Peyer's patch (tissue), 4 donors: ENCODE data around the gene NEDD4L. TPM values are rescaled to one million over a fixed set of nuclear protein-coding genes. Genes with fewer than 3 reads are reported as not detected.

Source experiments
- DNase-seq, 3 donors: peaks; one replicate each; pipeline ENCODE4 v3.0.0-alpha.2; 2017 to 2019
- H3K27ac ChIP-seq, 4 donors: fragments of 200-600 bp; sonication (generic); one replicate each; pipeline ENCODE4 v1.5.1; 2016 to 2019
- H3K27me3 ChIP-seq, 2 donors: fragments of 200-600 bp; sonication (generic); one replicate each; pipeline ENCODE4 v1.5.1; 2019
- H3K36me3 ChIP-seq, 3 donors: fragments of 200-600 bp; sonication (generic); one replicate each; pipeline ENCODE4 v1.5.1; 2016 to 2019
- H3K4me1 ChIP-seq, 4 donors: fragments of 200-600 bp; sonication (generic); one replicate each; pipeline ENCODE4 v1.5.1; 2016 to 2019
- H3K4me3 ChIP-seq, 4 donors: fragments of 200-600 bp; sonication (generic); 1 replicate in 3 of 4; 2 replicates in 1 of 4; pipeline ENCODE4 v1.5.1; 2016 to 2019; ENCODE audit warnings: mild to moderate bottlenecking in 1 of 4
- H3K9me3 ChIP-seq, 4 donors: fragments of 200-600 bp; sonication (generic); one replicate each; pipeline ENCODE4 v1.5.1; 2016 to 2019; ENCODE audit warnings: mild to moderate bottlenecking in 1 of 4
- CTCF ChIP-seq, 6 experiments: fragments of 450-650 bp in 4 of 6; fragments of 200-600 bp in 2 of 6; sonication (generic) in 1 of 6; IDR thresholded peaks; one replicate each; pipeline ENCODE4 v1.5.1; 2017 to 2019; ENCODE audit warnings: antibody characterized with exemption in 6 of 6, mild to moderate bottlenecking in 3 of 6, moderate library complexity in 1 of 6
- POLR2A ChIP-seq, 2 donors: fragments of 450-650 bp; IDR thresholded peaks; one replicate each; pipeline ENCODE4 v1.5.1; 2017; ENCODE audit warnings: antibody characterized with exemption in 2 of 2, mild to moderate bottlenecking in 2 of 2, moderate library complexity in 2 of 2
- total RNA-seq, 4 donors: library from RNA; depleted of rRNA; stranded (reverse); fragments of >200 nt; gene quantifications; one replicate each; pipeline ENCODE4 v1.1.0, GENCODE V29; 2016

NEDD4L gene
- total RNA-seq, 4 donors from 2014 or later, result 213 to 312 (median 277) TPM

GRCh38 chr18:58037163-58037562, 6.9 kb upstream of the NEDD4L start:
- Histone ChIP-seq H3K9me3 (no peaks in the 10 kb centered on the region), H3K4me3 (no peak overlapping the region), H3K27me3 (no peaks in the 10 kb centered on the region), H3K27ac (no peak overlapping the region), H3K36me3 (no peaks in the 10 kb centered on the region), H3K4me1 (no peaks in the 10 kb centered on the region)
- no peak for DNase-seq
- TF ChIP-seq CTCF (IDR thresholded peaks at IDR 0.05), result no peak
- no peak for TF ChIP-seq POLR2A (IDR thresholded peaks at IDR 0.05)

GRCh38 chr18:58038063-58038462, 6.0 kb upstream of the NEDD4L start:
- H3K27ac ChIP-seq, result no peak overlapping the region
- peaks cover 0 to 8% (median 0%) of the 10 kb centered on the region in 4 donors for H3K4me1 ChIP-seq
- no peak overlapping the region for H3K4me3 ChIP-seq
- no peak for DNase-seq
- no peaks in the 10 kb centered on the region for H3K27me3 ChIP-seq
- H3K9me3 ChIP-seq, result no peaks in the 10 kb centered on the region
- TF ChIP-seq CTCF (IDR thresholded peaks at IDR 0.05), result no peak
- no peak for TF ChIP-seq POLR2A (IDR thresholded peaks at IDR 0.05)
- H3K36me3 ChIP-seq, result no peaks in the 10 kb centered on the region

- H3K27me3 ChIP-seq, result no peaks in the 10 kb centered on the region
- TF ChIP-seq POLR2A (IDR thresholded peaks at IDR 0.05), result no peak
- TF ChIP-seq CTCF (IDR thresholded peaks at IDR 0.05), result no peak
- H3K4me1 ChIP-seq, result peaks cover 0 to 21% (median 2%) of the 10 kb centered on the region in 4 donors
- peak in 1 of 3 donors; percentile 60 for DNase-seq
- H3K9me3 ChIP-seq, result no peaks in the 10 kb centered on the region
- H3K4me3 ChIP-seq, result no peak overlapping the region
- H3K36me3 ChIP-seq, result no peaks in the 10 kb centered on the region
- H3K27ac ChIP-seq, result no peak overlapping the region
Observed at GRCh38 chr18:58041633-58042032, 2.4 kb upstream of the NEDD4L start.

- no peaks in the 10 kb centered on the region for H3K36me3 ChIP-seq
- TF ChIP-seq CTCF (IDR thresholded peaks at IDR 0.05) (no peak), POLR2A (IDR thresholded peaks at IDR 0.05) (no peak)
- H3K27ac ChIP-seq, result peak overlapping the region in 2 of 4 donors; percentile 93 to 98
- no peaks in the 10 kb centered on the region for H3K9me3 ChIP-seq
- H3K4me1 ChIP-seq, result peaks cover 0 to 31% (median 2%) of the 10 kb centered on the region in 4 donors
- no peak for DNase-seq
- peak overlapping the region; percentile 77 to 97 (median 86) for H3K4me3 ChIP-seq
- no peaks in the 10 kb centered on the region for H3K27me3 ChIP-seq
Observed at GRCh38 chr18:58042826-58043490, 1.1 kb upstream of the NEDD4L start.

GRCh38 chr18:58044370-58045241, 580 bp downstream of the NEDD4L start:
- Histone ChIP-seq H3K9me3 (no peaks in the 10 kb centered on the region), H3K4me1 (peaks cover 0 to 31% (median 2%) of the 10 kb centered on the region in 4 donors), H3K4me3 (peak overlapping the region; percentile 77 to 97 (median 86)), H3K36me3 (no peaks in the 10 kb centered on the region), H3K27ac (peak overlapping the region; percentile 77 to 98 (median 89)), H3K27me3 (no peaks in the 10 kb centered on the region)
- peak; percentile 43 to 85 (median 77) for DNase-seq
- peak in 4 of 6 experiments; percentile 8 to 51 (median 44) for TF ChIP-seq CTCF (IDR thresholded peaks at IDR 0.05)
- TF ChIP-seq POLR2A (IDR thresholded peaks at IDR 0.05), result peak; percentile 53 to 61
